ACHN (cell line): ENCODE data around the gene MED12L.
"Not testable (repeated sequence)": the region's sequence is repeated elsewhere in the genome, so short reads cannot be mapped to it uniquely, and the experiment has no call there.

Experiments used
- DNase-seq: peaks from one replicate; pipeline ENCODE4 v3.0.0-alpha.2; 2015
- in situ Hi-C: cut with HindIII; loops from 2 replicates; pipeline ENCODE4 v1.10.0; 2017; ENCODE audit warnings: low sequenced_read_pairs, low pct_ligation_motif_present, low pct_unique_long_range_greater_than_20kb

The MED12L gene, protein sequence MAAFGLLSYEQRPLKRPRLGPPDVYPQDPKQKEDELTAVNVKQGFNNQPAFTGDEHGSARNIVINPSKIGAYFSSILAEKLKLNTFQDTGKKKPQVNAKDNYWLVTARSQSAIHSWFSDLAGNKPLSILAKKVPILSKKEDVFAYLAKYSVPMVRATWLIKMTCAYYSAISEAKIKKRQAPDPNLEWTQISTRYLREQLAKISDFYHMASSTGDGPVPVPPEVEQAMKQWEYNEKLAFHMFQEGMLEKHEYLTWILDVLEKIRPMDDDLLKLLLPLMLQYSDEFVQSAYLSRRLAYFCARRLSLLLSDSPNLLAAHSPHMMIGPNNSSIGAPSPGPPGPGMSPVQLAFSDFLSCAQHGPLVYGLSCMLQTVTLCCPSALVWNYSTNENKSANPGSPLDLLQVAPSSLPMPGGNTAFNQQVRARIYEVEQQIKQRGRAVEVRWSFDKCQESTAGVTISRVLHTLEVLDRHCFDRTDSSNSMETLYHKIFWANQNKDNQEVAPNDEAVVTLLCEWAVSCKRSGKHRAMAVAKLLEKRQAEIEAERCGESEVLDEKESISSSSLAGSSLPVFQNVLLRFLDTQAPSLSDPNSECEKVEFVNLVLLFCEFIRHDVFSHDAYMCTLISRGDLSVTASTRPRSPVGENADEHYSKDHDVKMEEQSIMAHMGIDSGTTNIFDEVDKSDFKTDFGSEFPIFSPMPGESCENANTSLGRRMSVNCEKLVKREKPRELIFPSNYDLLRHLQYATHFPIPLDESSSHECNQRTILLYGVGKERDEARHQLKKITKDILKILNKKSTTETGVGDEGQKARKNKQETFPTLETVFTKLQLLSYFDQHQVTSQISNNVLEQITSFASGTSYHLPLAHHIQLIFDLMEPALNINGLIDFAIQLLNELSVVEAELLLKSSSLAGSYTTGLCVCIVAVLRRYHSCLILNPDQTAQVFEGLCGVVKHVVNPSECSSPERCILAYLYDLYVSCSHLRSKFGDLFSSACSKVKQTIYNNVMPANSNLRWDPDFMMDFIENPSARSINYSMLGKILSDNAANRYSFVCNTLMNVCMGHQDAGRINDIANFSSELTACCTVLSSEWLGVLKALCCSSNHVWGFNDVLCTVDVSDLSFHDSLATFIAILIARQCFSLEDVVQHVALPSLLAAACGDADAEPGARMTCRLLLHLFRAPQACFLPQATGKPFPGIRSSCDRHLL (N-terminal part only)

DNA sequence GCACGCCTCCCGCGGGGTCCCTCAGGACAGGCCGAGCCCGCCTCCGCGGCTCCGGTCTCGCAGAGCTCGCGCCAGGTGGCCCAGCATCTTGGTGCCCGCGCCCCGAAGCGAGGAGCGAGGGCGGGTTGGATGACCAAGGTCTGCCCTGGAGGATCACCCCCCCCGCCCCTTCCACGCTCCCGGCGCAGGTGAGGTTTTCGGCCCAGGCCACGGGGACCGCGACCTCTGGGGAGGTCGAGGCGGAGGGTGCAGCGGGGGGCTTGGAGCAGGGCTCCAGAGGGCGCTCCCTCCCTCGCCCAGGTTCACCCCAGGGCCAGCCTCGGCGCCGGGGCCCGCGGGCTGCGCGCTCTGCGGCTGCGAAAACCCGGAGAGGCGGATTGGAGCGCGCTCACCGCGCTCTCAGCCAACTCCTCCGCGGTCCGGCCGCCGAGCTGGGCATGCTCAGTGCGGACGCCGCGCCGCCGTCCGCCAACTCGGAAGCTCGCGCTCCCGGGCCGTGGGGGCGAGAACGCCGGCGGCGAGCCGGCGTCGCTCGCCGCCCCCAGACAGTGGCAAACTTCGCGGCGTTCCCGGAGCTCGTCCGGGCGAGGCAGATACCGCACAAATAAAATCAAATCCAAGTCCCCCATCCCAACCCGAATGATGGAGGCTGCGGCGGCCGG lies at the start of gene MED12L:
TSS of gene MED12L (plus strand) at position 438 of the 662 bp plus-strand sequence. CDS start 1,263 bp downstream, outside the sequence.
- DNase-seq = peak; percentile 70
- in situ Hi-C loops = no loop called here

DNA sequence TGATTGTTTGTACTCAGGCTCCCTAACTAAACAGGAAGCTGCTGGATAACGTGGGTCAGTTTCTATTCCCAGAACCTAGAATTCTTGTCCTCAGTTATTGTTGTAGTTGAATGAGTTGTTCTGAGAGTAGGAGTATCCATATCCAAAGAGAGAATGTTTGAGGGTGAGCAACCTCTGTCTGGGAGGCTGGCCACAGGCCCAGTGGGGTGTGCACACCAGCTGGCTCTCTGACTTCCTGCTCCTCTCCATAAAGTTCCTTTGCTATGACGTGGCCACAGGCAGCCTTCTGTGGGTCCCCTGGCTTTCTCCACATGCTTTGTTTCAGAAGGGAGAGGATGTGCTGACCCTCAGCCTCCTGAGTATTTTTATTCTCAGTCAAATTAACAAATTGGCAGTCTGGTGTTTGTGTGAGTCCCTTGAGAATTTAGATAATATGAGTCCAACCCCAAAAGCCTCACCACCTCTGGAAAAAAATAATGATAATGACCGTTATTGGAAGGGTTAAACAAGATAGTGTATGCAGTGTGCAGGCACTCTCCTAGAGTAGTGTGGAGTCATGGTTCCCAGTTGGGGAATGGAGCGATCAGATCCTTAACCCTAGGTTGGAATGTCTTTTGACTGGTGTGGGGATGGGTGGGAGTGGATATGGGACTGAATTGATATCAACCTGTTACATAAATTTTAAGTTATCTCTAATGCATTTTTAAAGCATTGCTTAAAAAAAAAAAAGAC lies 47.6 kb upstream of the MED12L start:
- in situ Hi-C loops = no loop called here
- peak; percentile 61 for DNase-seq

DNA sequence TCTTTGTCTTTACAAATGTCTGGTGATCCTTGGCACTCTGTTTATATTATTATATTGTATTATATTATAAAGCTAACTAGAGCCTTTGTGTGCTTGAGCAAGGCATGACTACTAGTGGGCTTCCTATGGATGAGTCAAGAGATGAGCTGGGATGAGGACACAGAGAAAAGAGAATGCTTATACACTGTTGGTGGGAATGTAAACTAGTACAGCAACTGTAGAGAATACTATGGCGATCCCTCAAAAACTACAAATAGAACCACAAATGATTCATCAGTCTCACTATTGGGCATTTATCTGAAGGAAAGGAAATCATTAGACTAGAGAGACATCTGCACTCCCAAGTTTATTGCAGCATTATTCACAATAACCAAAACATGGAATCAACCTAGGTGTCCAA lies 40.8 kb upstream of the MED12L start:
- in situ Hi-C loops = no loop called here
- no peak for DNase-seq

DNA sequence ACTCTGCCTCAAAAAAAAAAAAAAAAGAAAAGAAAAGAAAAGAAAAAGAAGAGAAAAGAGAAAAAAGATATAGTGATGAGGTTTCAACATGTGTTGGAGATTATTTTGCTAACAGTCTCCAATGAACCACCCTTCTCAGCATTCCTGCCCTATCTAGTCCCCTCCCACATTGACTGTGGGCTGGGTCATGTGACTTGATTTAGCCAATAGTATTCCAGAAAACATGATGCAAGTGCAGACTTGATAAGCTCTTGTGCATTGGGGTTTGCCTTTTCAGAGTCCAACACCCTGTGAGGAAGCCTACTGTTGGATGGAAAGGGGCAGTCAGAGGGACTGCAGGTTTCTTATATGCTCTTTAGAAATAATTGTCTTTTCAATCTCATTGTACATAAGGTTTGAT lies 37.8 kb upstream of the MED12L start:
- no peak for DNase-seq
- in situ Hi-C loops = no loop called here

DNA sequence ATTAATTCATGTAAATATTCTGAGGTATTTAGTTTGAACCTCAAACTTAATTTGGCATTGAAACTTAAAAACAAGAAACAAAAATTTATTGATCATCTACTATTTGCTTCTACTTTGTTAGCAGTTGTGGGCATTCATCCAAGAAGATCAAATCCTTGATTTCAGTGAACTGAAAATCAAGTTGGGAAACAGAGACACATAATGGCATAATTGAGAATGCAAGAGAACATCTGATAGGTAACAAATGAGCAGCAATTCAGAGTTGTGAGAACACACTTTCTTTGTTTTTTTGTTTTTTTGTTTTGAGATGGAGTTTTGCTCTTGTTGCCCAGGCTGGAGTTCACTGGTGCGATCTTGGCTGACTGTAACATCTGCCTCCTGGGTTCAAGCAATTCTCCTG lies 33.9 kb upstream of the MED12L start:
- DNase-seq = no peak
- in situ Hi-C loops = no loop called here

DNA sequence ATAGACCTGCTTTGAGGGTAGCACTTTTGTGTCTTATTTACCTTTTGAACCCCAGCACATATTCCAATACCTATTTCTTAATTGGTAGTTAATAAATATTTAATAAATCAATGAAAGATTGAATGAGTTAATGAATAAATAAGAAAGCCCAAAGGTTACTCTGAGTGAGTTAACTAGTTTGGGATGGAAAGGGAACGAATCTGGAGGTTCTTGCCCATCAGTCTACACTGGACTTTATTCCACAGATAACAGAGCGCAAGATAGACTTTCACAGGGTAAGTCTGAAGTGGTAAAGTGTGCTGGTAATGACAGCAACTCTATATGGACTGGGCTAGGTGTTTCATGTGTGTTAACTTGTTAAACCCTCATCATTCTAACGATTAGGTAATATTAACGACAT lies 33.1 kb upstream of the MED12L start:
- in situ Hi-C loops = no loop called here
- DNase-seq = no peak

DNA sequence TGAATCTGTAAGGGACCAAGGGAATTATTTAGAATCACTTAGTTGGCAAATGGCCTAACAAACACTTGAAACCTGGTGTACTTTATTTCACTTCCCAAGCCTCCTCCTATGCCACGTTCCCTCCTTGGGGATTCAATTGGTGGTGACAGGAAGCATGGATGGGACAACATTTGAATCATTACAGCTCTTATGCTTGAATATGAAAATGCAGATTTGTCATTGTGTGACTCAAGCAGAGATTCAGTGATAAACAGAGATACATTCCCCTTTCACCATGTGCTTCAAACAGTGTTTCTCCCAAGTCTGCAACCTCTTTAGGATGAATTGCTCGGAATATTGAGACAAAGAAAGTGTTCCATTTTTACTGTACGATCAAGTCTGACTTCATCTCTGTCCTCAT lies 32.7 kb upstream of the MED12L start:
- in situ Hi-C loops = no loop called here
- DNase-seq = no peak

DNA sequence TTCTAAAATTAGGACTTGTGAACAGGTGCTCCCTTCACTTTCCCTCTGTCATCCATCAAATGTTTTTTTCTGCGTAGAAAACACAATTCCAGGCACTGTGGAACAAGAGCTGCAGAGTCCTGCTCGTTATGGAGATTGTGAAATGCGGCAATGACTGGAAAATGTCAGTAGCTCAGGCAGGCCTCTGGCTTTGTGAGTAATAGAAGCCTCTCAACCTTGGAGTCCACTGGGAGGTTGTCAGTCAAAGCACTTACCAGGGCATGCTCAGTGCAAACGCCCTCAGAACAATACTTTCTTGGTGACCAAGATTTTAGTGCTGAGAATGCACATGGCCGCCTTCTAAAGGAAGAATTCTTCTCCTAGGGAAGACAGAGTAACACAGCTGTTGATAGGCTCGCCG lies 26.7 kb upstream of the MED12L start:
- DNase-seq = no peak
- in situ Hi-C loops = no loop called here

DNA sequence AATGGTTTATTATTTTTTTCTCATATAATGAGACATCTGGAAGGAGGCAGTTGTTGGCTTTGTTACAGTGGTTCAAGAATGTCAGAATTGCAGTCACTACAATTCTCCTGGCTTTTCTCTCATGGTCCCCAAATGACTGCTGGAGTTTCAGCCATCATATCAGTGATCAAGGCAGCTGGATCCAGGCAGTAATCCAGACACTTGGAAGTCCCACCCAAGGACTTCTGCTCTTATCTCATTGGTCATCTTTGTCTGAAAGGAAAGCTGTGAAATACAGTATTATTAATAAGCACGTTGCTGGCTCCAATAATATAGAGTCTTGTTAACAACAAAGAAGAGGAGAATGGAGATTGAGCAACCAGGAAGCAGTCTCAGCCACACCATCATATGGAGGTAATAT lies 22.9 kb upstream of the MED12L start:
- in situ Hi-C loops = no loop called here
- DNase-seq = no peak

DNA sequence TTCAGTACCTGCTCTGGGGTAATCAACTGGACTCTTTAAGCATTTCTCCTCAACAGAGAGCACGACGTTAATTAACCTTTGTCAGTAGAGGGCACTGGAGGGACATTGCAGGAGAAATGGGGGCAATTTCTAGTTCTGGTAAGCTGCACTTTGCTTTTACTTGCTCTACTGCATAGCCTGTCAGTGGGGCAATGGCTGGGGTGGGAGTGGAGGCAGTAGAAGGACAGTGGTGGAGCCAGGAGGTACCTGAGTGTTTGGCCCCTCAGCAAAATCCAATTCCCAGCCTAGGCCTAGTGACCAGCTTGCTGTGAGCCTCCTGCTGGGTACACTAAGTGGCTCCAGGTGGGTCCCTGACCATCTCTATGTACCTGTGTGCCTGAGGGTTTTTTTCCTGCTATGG lies 18.3 kb upstream of the MED12L start:
- DNase-seq = peak; percentile 13
- in situ Hi-C loops = no loop called here

DNA sequence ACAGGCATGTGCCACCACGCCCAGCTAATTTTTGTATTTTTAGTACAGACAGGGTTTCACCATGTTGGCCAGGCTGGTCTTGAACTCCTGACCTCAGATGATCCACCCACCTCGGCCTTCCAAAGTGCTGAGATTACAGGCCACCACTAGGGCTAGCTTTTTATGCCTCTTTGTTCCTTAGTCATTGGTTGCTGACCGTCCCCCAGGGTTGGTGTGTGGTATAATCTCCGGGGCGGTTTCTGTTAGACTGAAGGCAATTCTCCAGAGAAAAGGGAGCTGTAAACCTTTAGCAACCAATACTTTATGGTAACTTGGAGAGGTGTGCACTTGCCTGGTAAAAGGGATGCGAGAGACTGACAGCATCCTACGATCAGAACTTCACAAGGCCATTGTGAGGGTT lies 12.6 kb upstream of the MED12L start:
- DNase-seq, in situ Hi-C loops: not testable (repeated sequence)

DNA sequence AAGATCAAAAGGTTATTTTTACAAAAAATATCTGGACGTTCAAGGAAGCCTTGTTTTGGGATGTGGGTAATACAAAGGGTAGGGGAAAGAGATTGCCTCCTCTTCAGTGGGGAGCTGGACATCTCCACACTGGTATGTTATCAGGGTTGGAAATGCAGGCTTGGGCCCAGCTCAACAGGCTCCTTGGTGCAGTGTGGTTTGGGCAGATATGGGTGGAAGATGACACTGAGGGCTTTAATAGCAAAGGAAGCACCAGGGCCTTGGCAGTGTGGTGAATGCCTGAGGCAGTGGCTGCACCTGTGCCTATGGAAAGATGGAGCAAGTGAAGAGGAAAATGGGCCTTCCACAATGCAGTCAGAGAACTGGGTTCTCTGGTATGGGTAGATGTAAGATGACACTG lies 11.2 kb upstream of the MED12L start:
- no peak for DNase-seq
- in situ Hi-C loops = no loop called here

DNA sequence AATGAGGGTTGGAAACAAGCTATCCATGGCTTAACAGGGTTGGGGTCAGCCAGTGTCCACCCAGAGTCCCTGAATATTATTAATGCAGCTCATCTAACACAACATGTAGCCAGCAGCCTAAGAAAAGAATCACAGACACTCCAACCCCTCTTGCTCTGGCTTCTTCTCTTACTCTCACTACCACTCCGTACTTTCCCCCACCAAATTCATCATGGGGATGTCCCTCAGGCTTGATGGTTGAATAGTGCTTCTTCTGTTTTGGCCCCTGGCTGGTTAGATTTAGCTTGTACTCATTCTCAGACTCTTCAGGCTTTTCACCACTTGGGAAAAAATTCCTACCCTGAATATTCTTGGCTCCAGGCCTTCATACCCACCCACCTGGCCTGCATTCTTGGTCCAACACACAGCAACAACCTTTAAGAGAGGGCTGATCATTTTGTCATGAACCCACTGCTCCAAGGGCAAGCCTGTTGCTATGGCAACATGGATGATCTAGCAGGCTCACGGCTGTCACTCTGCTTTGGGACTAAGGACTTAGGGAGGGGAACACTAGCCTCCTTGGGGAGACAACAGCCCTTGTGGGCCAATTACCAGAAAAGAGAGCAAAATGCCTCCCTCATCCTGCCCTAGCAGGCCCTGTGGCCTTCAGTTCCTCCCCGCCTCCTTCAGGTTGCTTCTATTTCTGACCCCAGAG lies 9.4 kb upstream of the MED12L start:
- in situ Hi-C loops = no loop called here
- DNase-seq = no peak

DNA sequence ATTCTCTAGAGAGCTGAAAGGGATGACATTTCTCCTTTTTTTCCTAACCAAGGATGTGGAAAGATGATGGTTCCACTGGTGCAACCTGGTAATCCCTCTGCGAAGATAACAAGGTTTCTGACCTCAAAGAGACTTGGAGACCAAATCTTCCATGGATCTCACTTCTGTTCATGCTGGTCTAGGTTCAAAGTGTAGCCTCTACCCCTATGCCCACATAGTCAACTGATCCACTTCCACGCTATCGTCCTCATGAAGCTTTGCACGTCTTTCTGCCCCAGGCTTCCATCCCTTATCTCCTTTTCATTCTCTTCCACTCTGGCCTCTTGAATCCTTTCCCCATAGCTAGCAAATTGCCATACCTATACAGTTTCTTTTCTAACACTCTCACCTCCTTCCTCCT lies 8.8 kb upstream of the MED12L start:
- DNase-seq = no peak
- in situ Hi-C loops = no loop called here

DNA sequence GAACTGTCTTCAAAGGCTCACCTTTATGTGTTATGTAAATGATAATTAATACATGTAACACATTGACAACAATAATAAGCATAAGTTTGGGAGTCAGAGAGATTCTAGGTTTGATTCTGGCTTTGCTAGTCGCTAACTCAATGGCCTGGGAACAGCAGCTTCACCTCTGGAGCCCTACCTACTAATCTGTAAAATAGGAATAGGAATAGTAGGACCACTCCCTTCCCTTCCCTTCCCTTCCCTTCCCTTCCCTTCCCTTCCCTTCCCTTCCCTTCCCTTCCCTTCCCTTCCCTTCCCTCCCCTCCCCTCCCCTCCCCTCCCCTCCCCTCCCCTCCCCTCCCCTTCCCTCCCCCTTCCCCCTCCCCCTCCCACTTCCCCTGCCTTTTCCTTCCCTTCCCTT lies 4.4 kb upstream of the MED12L start:
- in situ Hi-C loops, DNase-seq: not testable (repeated sequence)

DNA sequence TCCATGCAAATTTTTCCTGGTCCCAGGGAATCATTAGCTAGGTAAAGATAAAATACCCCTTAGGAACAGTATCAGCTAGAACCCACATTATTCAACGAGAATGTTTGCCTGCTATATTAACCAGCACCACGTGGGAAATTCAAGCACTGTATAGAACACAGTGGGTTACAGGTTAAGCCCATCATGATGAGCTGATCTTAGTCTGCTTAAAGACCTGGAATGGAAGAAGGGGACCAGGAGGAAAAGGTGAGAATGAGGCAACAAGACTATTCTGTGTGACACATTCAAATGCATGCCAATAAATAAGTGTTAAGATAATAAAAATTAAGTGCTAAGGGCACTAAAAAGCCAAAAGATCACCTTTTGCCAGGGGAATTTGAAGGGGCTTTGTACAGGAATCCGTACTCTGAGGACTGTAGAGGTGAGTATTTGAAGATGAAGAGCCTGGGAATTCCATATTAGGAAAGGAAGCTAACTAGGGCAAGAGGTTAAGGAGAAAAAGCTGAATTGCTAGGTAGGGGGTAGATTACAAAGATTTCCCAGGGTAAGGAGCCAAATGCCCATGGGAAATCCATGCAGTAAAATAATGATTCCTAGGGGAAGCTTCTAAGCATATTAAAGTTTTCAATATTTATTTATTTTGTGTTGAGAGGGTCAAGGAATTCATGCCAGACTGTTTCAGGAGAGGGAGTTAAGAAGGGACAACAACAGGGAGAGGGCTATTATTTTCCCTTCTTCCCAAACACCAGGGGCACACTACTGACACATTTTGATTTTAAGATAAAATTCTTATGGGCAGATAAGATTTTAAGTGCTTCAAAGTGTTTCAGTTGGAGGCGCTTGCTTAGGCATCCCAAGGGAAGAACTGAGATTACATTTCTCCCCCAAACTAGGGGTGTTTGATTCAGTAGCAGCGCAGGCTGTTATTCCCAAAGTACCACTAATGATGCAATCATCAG lies 2.3 kb upstream of the MED12L start:
- no peak for DNase-seq
- in situ Hi-C loops = no loop called here

DNA sequence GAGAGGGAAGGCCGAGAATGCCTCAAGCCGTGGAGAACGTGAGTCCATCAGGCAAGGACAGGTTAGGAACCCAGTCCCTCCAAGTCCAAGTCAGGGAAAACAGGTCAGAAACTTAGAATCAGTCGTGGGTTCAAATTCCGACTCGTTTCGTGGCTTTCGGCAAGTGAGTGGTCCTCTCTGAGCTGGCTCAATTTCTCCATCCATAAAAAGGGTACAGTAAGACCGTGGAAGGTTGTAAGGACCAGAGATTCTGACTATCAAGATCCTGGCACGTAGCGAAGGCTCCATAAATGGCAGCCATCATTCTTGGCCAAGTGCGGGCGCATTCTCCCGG lies 604 bp upstream of the MED12L start:
- DNase-seq = no peak
- in situ Hi-C loops = no loop called here
